Ishikawa (cell line): Measurements from ENCODE around the gene NUP107.

Experiments used
- CEBPB ChIP-seq: IDR thresholded peaks from 2 replicates; pipeline ENCODE4 v1.6.1; 2012
- CREB1 ChIP-seq: IDR thresholded peaks from 2 replicates; pipeline ENCODE4 v1.6.1; 2012; ENCODE audit warnings: low read depth
- EGR1 ChIP-seq: IDR thresholded peaks from 2 replicates; pipeline ENCODE4 v1.6.1; 2012
- EP300 ChIP-seq: IDR thresholded peaks from 2 replicates; pipeline ENCODE4 v1.6.1; 2012; ENCODE audit warnings: borderline replicate concordance
- FOXM1 ChIP-seq: IDR thresholded peaks from 2 replicates; pipeline ENCODE4 v1.6.1; 2012; ENCODE audit warnings: low read depth, borderline replicate concordance
- NFIC ChIP-seq: IDR thresholded peaks from 2 replicates; pipeline ENCODE4 v1.6.1; 2012
- RAD21 ChIP-seq: IDR thresholded peaks from 2 replicates; pipeline ENCODE4 v1.6.1; 2012; ENCODE audit warnings: low read depth
- TAF1 ChIP-seq: IDR thresholded peaks from 2 replicates; pipeline ENCODE4 v1.6.1; 2012; ENCODE audit warnings: low read depth, mild to moderate bottlenecking
- TCF12 ChIP-seq: IDR thresholded peaks from 2 replicates; pipeline ENCODE4 v1.6.1; 2012; ENCODE audit warnings: low read depth
- TEAD4 ChIP-seq: IDR thresholded peaks from 2 replicates; pipeline ENCODE4 v1.6.1; 2012
- YY1 ChIP-seq: IDR thresholded peaks from 2 replicates; pipeline ENCODE4 v1.6.1; 2012; ENCODE audit warnings: low read depth
- ZBTB7A ChIP-seq: IDR thresholded peaks from 2 replicates; pipeline ENCODE4 v1.6.1; 2012; ENCODE audit warnings: low read depth
- TF ChIP-seq, protein P1 (sequence below): IDR thresholded peaks from 2 replicates; pipeline ENCODE4 v1.6.1; 2012; ENCODE audit warnings: low read depth, mild to moderate bottlenecking
- TF ChIP-seq, protein P2 (sequence below): IDR thresholded peaks from 2 replicates; pipeline ENCODE4 v1.6.1; 2012
- TF ChIP-seq, protein P3 (sequence below): IDR thresholded peaks from 2 replicates; pipeline ENCODE4 v1.6.1; 2012

Gene NUP107

DNA sequence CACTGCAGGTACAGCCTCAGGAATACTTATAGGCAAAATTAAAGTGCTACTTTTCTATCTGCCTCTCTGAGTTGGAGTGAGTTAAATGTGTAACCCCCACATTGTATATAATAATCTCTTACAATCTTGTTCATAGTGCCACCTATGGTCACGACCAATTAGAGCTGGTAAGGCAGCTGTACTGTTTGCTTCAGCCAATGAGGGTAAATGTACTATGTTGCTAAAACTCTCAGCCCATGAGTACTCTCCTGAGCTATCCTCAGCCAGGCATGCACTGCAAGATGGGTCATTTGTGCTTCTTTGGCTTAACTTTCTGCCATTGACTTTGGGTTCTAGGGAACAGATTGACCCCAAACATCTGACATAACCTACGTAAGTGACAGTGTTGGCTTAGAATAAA is 106.2 kb downstream of the NUP107 start:
- TF ChIP-seq TAF1, result no peak

DNA sequence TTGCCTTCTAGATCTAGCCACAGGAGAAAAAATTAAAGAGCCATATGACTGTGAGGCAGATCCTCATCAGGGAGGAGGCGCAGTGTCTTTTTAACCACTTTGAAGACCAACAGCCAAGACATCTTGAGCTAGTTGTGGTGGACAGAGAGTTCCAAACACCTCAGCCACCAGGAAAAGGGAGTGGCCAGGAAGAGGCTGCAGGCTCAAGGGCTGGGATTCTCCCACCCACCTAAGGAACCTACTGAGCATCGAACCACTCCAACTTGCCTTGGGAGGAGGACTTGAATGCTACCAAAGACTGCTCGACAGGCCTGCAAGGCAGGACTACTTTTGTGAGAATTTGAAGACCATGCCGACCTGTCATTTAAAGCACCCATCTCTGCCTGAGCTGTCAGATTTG is 106.7 kb downstream of the NUP107 start:
- TF ChIP-seq NFIC (no peak), YY1 (no peak), TAF1 (no peak), CREB1 (no peak), CEBPB (no peak), ZBTB7A (no peak), EP300 (no peak), TCF12 (no peak), TEAD4 (no peak), EGR1 (no peak), RAD21 (no peak), FOXM1 (no peak)
- TF ChIP-seq, protein P1, sequence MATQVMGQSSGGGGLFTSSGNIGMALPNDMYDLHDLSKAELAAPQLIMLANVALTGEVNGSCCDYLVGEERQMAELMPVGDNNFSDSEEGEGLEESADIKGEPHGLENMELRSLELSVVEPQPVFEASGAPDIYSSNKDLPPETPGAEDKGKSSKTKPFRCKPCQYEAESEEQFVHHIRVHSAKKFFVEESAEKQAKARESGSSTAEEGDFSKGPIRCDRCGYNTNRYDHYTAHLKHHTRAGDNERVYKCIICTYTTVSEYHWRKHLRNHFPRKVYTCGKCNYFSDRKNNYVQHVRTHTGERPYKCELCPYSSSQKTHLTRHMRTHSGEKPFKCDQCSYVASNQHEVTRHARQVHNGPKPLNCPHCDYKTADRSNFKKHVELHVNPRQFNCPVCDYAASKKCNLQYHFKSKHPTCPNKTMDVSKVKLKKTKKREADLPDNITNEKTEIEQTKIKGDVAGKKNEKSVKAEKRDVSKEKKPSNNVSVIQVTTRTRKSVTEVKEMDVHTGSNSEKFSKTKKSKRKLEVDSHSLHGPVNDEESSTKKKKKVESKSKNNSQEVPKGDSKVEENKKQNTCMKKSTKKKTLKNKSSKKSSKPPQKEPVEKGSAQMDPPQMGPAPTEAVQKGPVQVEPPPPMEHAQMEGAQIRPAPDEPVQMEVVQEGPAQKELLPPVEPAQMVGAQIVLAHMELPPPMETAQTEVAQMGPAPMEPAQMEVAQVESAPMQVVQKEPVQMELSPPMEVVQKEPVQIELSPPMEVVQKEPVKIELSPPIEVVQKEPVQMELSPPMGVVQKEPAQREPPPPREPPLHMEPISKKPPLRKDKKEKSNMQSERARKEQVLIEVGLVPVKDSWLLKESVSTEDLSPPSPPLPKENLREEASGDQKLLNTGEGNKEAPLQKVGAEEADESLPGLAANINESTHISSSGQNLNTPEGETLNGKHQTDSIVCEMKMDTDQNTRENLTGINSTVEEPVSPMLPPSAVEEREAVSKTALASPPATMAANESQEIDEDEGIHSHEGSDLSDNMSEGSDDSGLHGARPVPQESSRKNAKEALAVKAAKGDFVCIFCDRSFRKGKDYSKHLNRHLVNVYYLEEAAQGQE, result no peak
- TF ChIP-seq, protein P2, sequence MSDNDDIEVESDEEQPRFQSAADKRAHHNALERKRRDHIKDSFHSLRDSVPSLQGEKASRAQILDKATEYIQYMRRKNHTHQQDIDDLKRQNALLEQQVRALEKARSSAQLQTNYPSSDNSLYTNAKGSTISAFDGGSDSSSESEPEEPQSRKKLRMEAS, result no peak
- TF ChIP-seq, protein P3, sequence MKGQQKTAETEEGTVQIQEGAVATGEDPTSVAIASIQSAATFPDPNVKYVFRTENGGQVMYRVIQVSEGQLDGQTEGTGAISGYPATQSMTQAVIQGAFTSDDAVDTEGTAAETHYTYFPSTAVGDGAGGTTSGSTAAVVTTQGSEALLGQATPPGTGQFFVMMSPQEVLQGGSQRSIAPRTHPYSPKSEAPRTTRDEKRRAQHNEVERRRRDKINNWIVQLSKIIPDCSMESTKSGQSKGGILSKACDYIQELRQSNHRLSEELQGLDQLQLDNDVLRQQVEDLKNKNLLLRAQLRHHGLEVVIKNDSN, result no peak

DNA sequence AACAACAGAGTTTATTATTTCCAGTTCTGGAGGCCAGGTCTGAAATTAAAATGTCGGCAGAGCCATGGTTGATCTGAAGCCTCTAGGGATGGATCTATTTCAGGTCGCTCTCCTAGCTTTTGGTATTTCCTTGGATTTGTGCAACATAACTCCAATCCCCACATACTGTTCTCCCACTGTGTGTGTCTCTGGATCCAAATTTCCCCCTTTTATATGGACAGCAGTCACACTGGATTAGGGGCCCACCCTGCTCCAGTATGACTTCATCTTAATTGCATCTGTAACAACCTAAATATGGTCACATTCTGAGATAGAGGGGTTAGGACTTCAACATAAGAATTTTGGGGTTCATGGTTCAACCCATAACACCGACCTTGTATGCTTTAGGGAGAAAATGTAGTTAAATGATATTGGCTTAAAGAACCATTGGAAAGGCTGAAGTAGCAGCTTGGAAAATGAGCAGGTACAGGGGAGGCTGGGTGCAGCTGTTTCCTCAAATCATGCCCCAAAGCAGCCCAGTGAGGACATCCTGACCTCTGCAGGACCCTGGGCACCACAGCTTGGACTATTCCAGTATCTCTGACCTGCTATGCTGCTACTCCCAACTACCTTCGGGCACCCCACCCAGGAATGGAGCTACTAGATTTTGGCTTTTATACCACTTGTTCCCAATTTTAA is 107.3 kb downstream of the NUP107 start:
- TF ChIP-seq NFIC, result no peak
- no peak for TF ChIP-seq YY1

DNA sequence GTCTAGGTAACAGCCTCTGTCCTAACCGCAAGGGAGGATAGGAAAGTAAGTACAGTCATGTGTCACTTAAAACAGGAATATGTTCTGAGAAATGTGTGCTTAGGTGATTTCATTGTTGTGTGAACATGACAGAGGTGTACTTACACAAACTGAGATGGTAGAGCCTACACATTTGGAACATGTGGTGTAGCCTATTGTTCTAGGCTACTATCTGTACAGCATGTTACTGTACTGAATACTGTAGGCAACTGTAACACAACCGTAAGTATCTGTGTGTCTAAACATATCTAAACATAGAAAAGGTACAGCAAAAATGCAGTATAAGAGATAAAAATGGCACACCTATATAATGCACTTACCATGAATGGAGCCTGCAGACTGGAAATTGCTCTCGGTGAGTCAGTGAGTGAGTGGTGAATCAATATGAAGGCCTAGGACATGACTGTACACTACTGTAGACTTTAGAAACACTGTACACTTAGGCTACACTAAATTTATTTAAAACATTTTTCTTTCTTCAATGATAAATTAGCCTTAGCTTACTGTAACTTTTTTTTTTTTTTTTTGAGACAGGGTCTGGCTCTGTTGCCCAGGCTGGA is 108.0 kb downstream of the NUP107 start:
- no peak for TF ChIP-seq FOXM1
- TF ChIP-seq NFIC, result no peak
- no peak for TF ChIP-seq CREB1
- TF ChIP-seq, protein P1, result no peak
- TF ChIP-seq, protein P2, result no peak
- TF ChIP-seq RAD21, result no peak
- TF ChIP-seq, protein P3, result no peak
- no peak for TF ChIP-seq EGR1
- TF ChIP-seq YY1, result no peak
- TF ChIP-seq EP300, result no peak
- TF ChIP-seq TAF1, result no peak
